B cell (primary cell): ENCODE measurements around the gene GLIS1. TPM values are rescaled to one million over a fixed set of nuclear protein-coding genes. Genes with fewer than 3 reads are reported as not detected.

Experiments
- ATAC-seq: fragments of 200-7000 bp; cut with Tn5 transposase; one replicate; pipeline ENCODE4 v1.10.0; 2021; ENCODE audit warnings: low read depth, mild to moderate bottlenecking, moderate number of reproducible peaks, moderate library complexity
- CTCF ChIA-PET: fragments of 350-600 bp; sonication (Branson Sonifier 250); formaldehyde crosslinking; loops from one replicate; lab custom pipeline; 2021; ENCODE audit warnings: antibody characterized with exemption, inconsistent platforms; lab: Charles Lee
- POLR2A ChIA-PET: fragments of 350-600 bp; sonication (Branson Sonifier 250); formaldehyde crosslinking; loops from one replicate; lab custom pipeline; 2021; ENCODE audit warnings: antibody characterized with exemption; lab: Charles Lee
- DNase-seq: peaks from one replicate; pipeline ENCODE4 v3.0.0; 2013
- H2AFZ ChIP-seq: 2 replicates; pipeline ENCODE4 v1.6.1; 2012; ENCODE audit warnings: mild to moderate bottlenecking, low read depth, low read length; ENCODE audit not compliant: insufficient read depth, poor library complexity, severe bottlenecking
- H3K27ac ChIP-seq, 2 donors: 1 replicate in 1 of 2; 2 replicates in 1 of 2; pipeline ENCODE4 v1.5.1; 2012 to 2013; ENCODE audit warnings: low read length in 2 of 2, mild to moderate bottlenecking in 2 of 2, moderate library complexity in 1 of 2
- H3K27me3 ChIP-seq, 4 experiments: fragments of 200-600 bp in 1 of 4; sonication (generic) in 1 of 4; replicated peaks in 1 of 4; 1 replicate in 2 of 4; 2 replicates in 2 of 4; pipeline versions ENCODE4 v1.6.1 to v1.7.0; 2013 to 2016; ENCODE audit warnings: low read length in 3 of 4, mild to moderate bottlenecking in 2 of 4, mixed read lengths in 1 of 4, moderate library complexity in 1 of 4; ENCODE audit not compliant: insufficient read depth in 4 of 4, control insufficient read depth in 3 of 4; ENCODE audit errors: control extremely low read depth in 1 of 4
- H3K36me3 ChIP-seq, 2 experiments: replicated peaks in 1 of 2; 1 replicate in 1 of 2; 2 replicates in 1 of 2; pipeline versions ENCODE4 v1.6.1 to v1.7.1; 2013; ENCODE audit warnings: low read length in 1 of 2; ENCODE audit not compliant: insufficient read depth in 2 of 2, control insufficient read depth in 1 of 2; ENCODE audit errors: control extremely low read depth in 1 of 2, extremely low read depth in 1 of 2
- H3K4me1 ChIP-seq, 2 donors: fragments of 200-600 bp in 1 of 2; sonication (generic) in 1 of 2; 1 replicate in 1 of 2; 2 replicates in 1 of 2; pipeline versions ENCODE4 v1.5.1 to v1.6.1; 2013 to 2017; ENCODE audit warnings: low read length in 2 of 2; ENCODE audit not compliant: control insufficient read depth in 2 of 2, insufficient read depth in 2 of 2
- H3K4me2 ChIP-seq: replicated peaks from 2 replicates; pipeline ENCODE3; 2012; ENCODE audit warnings: mild to moderate bottlenecking, low read depth, low read length; ENCODE audit not compliant: poor library complexity, severe bottlenecking
- H3K4me3 ChIP-seq, 5 experiments: fragments of 200-600 bp in 1 of 5; sonication (generic) in 1 of 5; 1 replicate in 3 of 5; 2 replicates in 2 of 5; pipeline versions ENCODE4 v1.5.1 to v1.7.0; 2011 to 2016; ENCODE audit warnings: low read length in 4 of 5, mild to moderate bottlenecking in 4 of 5, low read depth in 2 of 5, control low read depth in 1 of 5, moderate library complexity in 1 of 5; ENCODE audit not compliant: insufficient read depth in 1 of 5; ENCODE audit errors: control extremely low read depth in 1 of 5, extremely low read depth in 1 of 5
- H3K79me2 ChIP-seq: fragments of 200-600 bp; sonication (generic); one replicate; pipeline ENCODE4 v1.6.0; 2016; ENCODE audit warnings: low read length; ENCODE audit not compliant: control insufficient read depth, insufficient read depth
- H3K9ac ChIP-seq: fragments of 200-600 bp; sonication (generic); 2 replicates; pipeline ENCODE4 v1.6.1; 2017; ENCODE audit warnings: mild to moderate bottlenecking, low read length, moderate library complexity
- H3K9me3 ChIP-seq, 3 donors: one replicate each; pipeline versions ENCODE4 v1.6.1 to v1.7.1; 2013; ENCODE audit warnings: low read length in 2 of 3; ENCODE audit not compliant: control insufficient read depth in 2 of 3, insufficient read depth in 1 of 3; ENCODE audit errors: control extremely low read depth in 1 of 3
- H4K20me1 ChIP-seq: 2 replicates; pipeline ENCODE4 v1.6.0; 2012; ENCODE audit warnings: mild to moderate bottlenecking, low read length; ENCODE audit not compliant: insufficient read depth, control insufficient read depth, poor library complexity, severe bottlenecking
- H3K27ac Mint-ChIP-seq: one replicate; pipeline ENCODE4 v1.8.0; 2021; ENCODE audit warnings: mixed read lengths
- H3K27me3 Mint-ChIP-seq: one replicate; pipeline ENCODE4 v1.8.0; 2021; ENCODE audit warnings: mixed read lengths
- H3K4me1 Mint-ChIP-seq: one replicate; pipeline ENCODE4 v1.8.0; 2021; ENCODE audit warnings: mixed read lengths
- H3K4me3 Mint-ChIP-seq: one replicate; pipeline ENCODE4 v1.8.0; 2021; ENCODE audit warnings: mixed read lengths
- H3K9me3 Mint-ChIP-seq: one replicate; pipeline ENCODE4 v1.8.0; 2022; ENCODE audit warnings: mixed read lengths; ENCODE audit not compliant: insufficient read depth
- CTCF ChIP-seq: fragments of 200-600 bp; IDR thresholded peaks from one replicate; pipeline ENCODE4 v1.8.0; 2022; ENCODE audit warnings: antibody characterized with exemption, mild to moderate bottlenecking
- EZH2 ChIP-seq: IDR thresholded peaks from 2 replicates; pipeline ENCODE4 v1.6.1; 2012; ENCODE audit warnings: borderline replicate concordance, low read depth, mild to moderate bottlenecking, moderate library complexity, low read length; ENCODE audit not compliant: insufficient read depth, poor library complexity, severe bottlenecking
- WGBS: methylation state at CpG from one replicate; pipeline ENCODE4 v1.1.5; 2013; ENCODE audit warnings: missing lambda C conversion rate; ENCODE audit not compliant: insufficient coverage; 5-methylcytosine and 5-hydroxymethylcytosine counted together
- intact Hi-C: fragments of 100-400 bp; cut with micrococcal nuclease; formaldehyde crosslinking; loops from one replicate; pipeline ENCODE4 v1.10.0; 2022
- polyA plus RNA-seq: library from polyadenylated mRNA; depleted of rRNA; stranded (reverse); fragments of >200 nt; gene quantifications from 2 replicates; pipeline ENCODE4 v1.2.3, GENCODE V29; 2012
- total RNA-seq, 2 donors: library from RNA; stranded (reverse); fragments of 120-200 nt in 1 of 2; gene quantifications; 1 replicate in 1 of 2; 2 replicates in 1 of 2; pipeline versions ENCODE4 v1.2.3 to v1.2.4, GENCODE V29; 2013 to 2022

The GLIS1 gene
- total and polyA plus RNA-seq, 2 donors (not counting 1 experiment from before 2014, with no cell fraction given): not detected

DNA sequence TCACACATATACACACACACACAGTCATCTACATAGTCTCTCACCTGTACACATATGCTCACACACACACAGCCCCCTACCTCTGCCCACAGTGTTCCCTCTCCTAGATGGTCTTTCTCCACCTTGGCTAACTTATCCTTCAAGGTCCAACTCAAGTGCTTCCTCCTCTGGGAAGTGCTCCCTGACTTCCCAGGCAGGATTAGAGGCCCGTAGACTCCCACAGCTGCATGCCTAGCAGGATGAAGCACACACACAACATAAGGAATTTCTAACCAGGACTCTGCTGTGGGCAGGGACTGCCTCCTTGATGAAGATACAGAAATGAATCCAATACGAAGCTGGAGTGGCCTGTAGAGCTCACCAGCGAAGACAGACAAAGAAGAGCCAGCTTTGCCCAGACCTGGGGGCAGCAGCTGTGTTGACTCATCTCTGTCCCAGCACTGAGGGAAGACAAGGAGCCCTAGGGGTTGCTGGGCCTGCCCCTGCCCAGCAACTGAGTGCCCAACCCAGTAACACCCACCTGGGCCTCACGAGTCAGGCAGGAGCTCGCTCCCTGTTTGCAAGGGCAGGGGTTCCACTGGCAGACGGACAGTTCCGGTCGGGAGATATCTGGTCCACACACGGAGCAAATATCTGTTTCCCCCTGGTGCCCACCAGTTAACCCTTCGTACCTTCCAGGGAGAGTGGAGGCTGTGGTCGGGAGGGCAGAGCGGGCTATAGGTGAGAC lies 178.9 kb downstream of the GLIS1 start:
- Histone ChIP-seq H3K4me3 (no peak overlapping the region), H3K9ac (no peak overlapping the region), H3K9me3 (peaks cover 0 to 2% (median 0%) of the 10 kb centered on the region in 3 donors), H4K20me1 (no peaks in the 10 kb centered on the region), H3K36me3 (no peaks in the 10 kb centered on the region), H3K79me2 (no peaks in the 10 kb centered on the region), H3K27me3 (peaks cover 0 to 4% (median 3%) of the 10 kb centered on the region in 4 experiments), H2AFZ (no peak overlapping the region), H3K4me2 (no peak overlapping the region), H3K27ac (no peak overlapping the region), H3K4me1 (no peaks in the 10 kb centered on the region)
- Mint-ChIP-seq H3K9me3 (no peaks in the 10 kb centered on the region), H3K27me3 (peaks cover 33% of the 10 kb centered on the region), H3K27ac (no peak overlapping the region), H3K4me1 (no peaks in the 10 kb centered on the region), H3K4me3 (no peak overlapping the region)
- WGBS: 90% methylated on average over 12 of the region's 12 CpGs
- ATAC-seq: no peak
- intact Hi-C loops: no loop called here
- ChIA-PET CTCF (no interaction called here), POLR2A (no interaction called here)
- DNase-seq: no peak
- TF ChIP-seq CTCF (no peak), EZH2 (no peak)

DNA sequence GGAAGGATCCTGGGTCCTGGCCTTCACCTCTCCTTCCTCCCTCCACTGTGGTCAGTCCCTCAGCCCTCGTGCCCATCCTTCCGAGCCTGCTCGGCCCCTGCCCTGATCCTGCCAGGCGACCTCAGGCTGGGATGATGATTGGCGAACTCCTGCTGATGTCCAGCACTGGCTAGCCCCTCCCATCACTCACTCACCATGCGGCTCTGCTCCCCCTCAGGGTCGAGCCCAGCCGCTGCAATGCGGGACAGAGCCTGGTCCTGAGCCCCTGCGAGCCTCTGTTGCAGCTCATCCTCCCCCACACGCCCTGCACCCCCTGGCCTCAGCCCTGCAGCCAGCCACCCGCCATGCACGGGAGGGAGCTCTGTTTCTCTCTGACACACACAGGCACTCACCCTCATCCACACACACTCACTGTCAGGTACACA lies 179.6 kb downstream of the GLIS1 start:
- no peak for DNase-seq
- Histone ChIP-seq H3K27me3 (peaks cover 0 to 4% (median 3%) of the 10 kb centered on the region in 4 experiments), H4K20me1 (no peaks in the 10 kb centered on the region), H3K27ac (no peak overlapping the region), H3K4me2 (no peak overlapping the region), H2AFZ (no peak overlapping the region), H3K79me2 (no peaks in the 10 kb centered on the region), H3K4me3 (no peak overlapping the region), H3K36me3 (no peaks in the 10 kb centered on the region), H3K4me1 (no peaks in the 10 kb centered on the region), H3K9ac (no peak overlapping the region), H3K9me3 (peaks cover 0 to 2% (median 0%) of the 10 kb centered on the region in 3 donors)
- H3K9me3 Mint-ChIP-seq: no peaks in the 10 kb centered on the region
- peaks cover 33% of the 10 kb centered on the region for H3K27me3 Mint-ChIP-seq
- no peak overlapping the region for H3K4me3 Mint-ChIP-seq
- H3K4me1 Mint-ChIP-seq: no peaks in the 10 kb centered on the region
- no peak for ATAC-seq
- WGBS: 93% methylated on average over 13 of the region's 13 CpGs
- no peak overlapping the region for H3K27ac Mint-ChIP-seq
- TF ChIP-seq CTCF (no peak), EZH2 (no peak)
- ChIA-PET POLR2A (no interaction called here), CTCF (no interaction called here)
- intact Hi-C loops: no loop called here
